Stimulated activated CD8-positive, alpha-beta memory T cell treated with anti-CD3 and anti-CD28 coated beads, Interleukin-12 subunit alpha, Interleukin-12 subunit beta, amount 100 ng/mL, for 4 hours (primary cell): ENCODE data around the gene GPC4.

ENCODE experiments used
- DNase-seq: peaks from one replicate; pipeline ENCODE4 v3.0.0-alpha.2; 2020; ENCODE audit warnings: low read depth

Gene GPC4

GRCh38 chrX:133410550-133410949, 4.7 kb downstream of the GPC4 start:
- DNase-seq, result no peak

DNA sequence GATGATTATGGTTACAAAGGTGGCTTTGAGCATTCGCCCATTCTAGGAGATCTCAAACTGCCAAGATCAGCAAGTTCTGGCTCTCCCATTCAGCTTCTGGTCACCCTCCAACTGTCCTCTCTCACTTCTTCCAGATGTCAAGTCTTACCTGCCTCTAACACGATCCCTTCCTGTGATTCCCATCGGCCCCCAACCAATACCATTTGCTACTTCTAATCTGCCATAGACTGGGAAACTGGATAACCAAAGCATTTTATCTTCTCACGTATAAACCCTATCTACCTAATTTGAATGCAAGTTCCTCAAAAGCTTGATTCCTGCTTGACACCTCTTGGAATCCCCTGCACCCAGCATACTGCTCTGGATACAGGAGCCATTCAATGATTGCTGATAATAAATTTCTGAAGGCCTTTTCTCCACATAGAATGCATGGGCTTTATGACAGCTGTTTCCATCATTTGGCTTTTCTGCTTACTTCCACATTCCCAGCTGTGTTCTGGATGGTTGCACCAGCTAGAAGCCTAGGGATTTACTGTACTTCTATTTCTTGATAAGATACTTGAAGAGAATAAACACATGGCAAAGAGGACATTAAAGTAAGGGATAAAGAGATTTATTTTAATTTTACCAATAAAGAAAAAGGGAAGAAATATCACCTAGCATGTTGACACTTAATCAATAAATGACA, 9.6 kb downstream of the GPC4 start:
- DNase-seq, result no peak

DNA sequence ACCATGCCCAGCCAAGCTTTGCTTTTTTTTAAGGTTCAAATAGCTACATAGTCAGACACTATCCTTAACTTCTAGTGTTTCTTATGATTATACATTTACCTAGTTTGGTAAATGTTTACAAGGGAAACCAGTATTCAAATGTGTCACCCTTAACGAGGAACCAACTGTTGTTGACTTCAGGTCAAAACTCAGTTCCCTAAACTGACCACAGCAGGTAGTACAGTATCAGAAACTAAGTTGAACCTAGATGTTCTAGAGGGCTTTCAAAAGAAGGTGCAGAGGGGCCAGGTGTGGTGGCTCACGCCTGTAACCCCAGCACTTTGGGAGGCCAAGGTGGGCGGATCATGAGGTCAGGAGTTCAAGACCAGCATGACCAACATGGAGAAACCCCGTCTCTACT, 11.3 kb downstream of the GPC4 start:
- no peak for DNase-seq

DNA sequence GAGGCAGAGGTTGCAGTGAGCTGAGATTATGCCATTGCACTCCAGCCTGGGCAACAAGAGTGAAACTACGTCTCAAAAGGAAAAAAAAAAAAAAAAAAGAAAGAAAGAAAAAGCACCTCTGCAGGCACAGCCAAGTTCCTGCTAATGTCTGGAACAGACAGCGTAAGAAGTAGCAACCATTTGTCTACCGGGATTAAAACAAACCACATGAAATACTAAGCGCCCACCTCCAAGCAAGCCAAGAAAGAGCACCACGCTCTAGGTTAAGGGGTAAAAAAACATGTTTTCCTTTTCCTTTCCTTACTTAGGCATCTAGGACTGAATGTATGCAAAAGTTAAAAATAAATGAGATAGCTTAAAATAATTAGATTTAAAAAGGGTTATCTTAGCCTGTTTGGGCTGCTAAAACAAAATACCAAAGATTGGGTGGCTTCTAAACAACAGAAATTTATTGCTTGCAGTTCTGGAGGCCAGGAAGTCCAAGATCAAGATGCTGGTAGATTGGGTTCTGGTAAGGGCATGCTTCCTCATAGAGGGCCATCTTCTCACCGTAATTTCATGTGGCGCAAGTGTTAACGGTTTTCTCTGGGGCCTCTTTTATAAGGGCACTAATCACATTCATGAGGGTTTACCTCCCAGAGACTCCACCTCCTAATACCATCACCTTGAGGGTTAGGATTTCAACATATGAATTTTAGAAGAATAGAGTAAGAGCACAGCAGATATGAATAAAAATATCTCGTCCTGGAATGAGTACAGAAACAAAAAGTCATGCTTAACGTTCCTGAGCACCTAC, 12.3 kb downstream of the GPC4 start:
- DNase-seq, result no peak

- no peak for DNase-seq
Observed at GRCh38 chrX:133402042-133402453, 13.2 kb downstream of the GPC4 start.

GRCh38 chrX:133401536-133401935, 13.8 kb downstream of the GPC4 start:
- DNase-seq, result no peak

DNA sequence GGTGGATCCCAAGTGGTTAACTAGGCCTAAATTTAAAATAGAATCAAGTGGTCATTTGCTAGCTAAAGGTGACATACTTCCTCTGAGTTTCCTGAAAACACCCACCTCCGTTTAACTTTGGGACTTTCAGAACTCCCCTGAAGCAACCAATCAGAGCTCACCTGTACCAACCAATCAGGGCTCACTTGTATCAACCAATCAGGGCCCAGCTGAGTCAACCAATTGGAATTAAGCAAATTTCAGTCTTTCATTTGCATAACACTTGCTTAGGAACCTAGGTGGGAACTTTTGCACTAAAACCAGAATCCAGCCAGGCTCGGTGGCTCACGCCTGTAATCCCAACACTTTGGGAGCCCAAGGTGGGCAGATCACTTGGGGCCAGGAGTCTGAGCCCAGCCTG, 15.9 kb downstream of the GPC4 start:
- DNase-seq, result no peak

- no peak for DNase-seq
Observed at GRCh38 chrX:133394765-133395164, 20.5 kb downstream of the GPC4 start.

DNA sequence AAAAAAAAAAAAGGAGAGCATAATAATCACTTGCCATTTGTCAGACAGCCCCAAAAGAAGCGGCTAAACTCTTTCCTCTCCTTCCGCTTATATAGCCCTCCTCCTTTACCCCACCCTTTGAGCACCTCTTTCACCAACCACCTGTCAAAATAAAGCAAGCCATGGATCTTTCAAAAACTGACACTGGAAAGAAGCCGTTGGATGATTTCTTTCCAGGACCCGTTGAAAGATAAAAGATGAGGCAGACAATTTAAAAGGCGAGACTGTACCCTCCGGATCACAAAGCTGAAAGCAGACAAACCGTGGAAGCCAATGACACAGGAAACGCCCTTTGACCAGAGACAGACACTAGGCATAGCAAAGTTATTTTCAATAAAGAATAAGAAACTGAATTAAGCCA, 22.6 kb downstream of the GPC4 start:
- no peak for DNase-seq

- DNase-seq, result no peak
Observed at GRCh38 chrX:133391111-133391510, 24.2 kb downstream of the GPC4 start.

- DNase-seq, result no peak
Observed at GRCh38 chrX:133390676-133391075, 24.6 kb downstream of the GPC4 start.

GRCh38 chrX:133389975-133390374, 25.3 kb downstream of the GPC4 start:
- DNase-seq, result no peak

- no peak for DNase-seq
Observed at GRCh38 chrX:133384454-133384853, 30.8 kb downstream of the GPC4 start.

- DNase-seq, result no peak
Observed at GRCh38 chrX:133380711-133381619, 34.3 kb downstream of the GPC4 start.

DNA sequence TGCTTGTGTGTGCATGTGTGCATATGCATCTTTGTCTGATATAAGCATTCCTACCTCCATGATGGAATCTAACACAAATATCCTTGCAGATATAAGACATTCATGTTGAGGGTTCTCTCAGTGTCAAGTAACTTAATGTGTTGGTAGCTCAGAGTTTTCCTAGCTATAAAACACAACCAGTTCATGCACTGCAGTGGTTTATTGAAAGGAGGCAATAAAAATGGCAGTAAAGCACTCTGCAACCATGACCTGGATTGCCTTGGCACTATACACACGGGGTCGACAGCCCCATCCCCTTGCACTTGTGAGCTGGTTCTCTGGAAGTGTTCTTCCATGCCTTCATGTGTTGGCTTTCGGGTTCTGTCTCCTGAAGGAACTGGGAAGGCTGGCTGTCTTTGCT, 38.9 kb downstream of the GPC4 start:
- no peak for DNase-seq

DNA sequence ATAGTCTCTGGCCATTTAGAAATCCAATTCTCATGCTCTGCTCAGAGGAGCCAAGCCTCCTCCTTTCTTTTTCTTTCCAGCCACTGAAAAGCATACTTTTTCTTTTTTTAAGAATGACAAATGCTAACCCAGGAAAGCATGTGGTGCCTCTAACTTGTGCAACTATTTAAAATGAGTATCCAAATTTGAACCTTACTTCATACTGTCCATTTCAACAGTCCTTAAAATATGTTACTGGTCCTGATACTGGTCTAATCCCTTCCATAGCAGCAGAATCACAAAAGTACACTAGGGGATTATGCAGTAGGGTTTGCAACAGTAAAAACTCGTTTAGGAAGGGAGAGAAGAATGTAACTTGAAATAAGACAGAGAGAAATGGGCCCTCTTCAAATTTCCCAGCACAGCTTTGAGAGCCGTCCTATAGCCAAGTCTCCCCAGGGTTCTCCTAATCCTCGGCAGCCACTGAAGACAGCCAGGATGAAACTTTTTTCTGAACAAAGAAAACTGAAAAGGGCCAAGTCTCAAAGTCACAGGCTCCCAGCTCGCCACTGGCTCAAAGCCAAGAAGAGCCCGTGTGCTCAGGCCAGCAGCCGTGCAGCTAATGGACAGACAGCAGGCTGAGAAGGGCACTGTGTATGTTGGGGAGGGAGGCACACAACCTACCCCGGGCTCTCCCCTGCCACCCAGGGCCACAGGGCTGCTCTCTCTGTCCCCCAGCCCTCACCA, 39.5 kb downstream of the GPC4 start:
- DNase-seq, result no peak

GRCh38 chrX:133374874-133375387, 40.4 kb downstream of the GPC4 start:
- no peak for DNase-seq

DNA sequence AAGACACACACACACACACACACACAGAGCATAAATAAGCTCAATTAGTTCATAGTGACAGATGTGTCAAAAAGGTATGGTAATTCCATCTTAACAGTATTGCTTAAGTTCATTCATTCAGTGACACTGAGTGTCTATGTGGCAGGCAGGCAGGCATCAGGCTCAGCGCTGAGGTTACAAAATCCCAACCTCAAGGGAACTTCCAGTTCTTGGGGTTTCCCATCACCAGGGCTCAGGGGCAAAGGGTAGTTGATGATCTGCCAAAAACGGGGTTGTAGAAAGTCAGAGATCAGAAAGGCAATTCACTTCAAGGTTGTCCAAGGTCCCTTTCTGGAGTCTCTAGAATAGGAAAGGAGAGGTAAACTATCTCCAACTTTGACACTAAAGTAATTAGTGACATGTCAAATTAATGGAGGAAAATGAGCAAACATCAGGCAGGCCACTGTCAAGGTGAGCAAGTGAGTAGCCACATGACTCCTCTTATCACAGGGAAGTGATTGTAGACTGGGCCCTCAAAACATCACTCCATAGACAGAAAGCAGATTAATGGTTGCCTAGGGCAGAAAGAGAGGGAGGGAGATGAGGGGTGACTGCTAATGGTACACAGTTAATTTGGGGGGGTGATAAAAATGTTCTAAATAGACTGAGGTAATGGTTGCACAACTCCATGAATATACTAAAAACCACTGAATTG, 41.8 kb downstream of the GPC4 start:
- DNase-seq, result no peak

GRCh38 chrX:133370696-133371275, 44.5 kb downstream of the GPC4 start:
- DNase-seq, result no peak

- no peak for DNase-seq
Observed at GRCh38 chrX:133369065-133369464, 46.2 kb downstream of the GPC4 start.

- DNase-seq, result no peak
Observed at GRCh38 chrX:133366735-133367134, 48.6 kb downstream of the GPC4 start.
